Measurements from ENCODE around the gene SEPTIN12.
"Not testable (repeated sequence)": the region's sequence is repeated elsewhere in the genome, so short reads cannot be mapped to it uniquely, and the experiment has no call there.

The SEPTIN12 gene

DNA sequence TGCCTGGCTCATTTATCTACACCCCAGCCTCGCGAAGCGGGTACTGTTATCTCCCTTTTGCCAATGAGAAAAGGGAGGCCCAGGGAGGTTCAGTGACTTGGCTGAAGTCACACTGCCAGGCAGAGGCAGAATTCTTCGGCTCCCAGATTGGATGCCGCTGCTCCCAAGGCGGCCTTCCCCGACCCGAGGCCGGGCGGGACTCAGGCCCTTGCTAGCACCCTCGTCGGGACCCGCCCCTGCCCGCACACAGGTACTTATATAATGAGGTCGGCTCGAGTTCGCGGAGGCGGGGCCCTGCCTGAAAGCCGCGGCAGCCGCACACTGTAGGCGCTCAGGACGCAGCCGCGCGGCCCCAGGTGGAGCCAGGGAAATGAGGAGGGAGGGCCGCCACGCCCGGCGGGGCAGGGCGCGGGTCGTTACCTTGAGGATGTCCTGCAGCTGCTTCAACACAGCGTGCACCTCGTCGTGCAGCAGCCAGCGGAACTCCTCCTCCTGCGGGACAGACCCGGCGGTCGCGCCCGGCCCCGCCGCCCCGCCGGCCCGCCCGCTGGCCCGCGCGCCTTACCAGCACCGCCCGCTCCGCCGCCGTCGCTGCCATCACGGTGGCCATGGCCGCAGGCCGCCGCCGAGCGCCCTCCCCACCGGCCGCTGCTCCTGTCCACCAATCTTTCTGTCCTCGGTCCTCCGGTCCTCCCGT is 14.0 kb upstream of the SEPTIN12 start, which contains the start of gene ROGDI:
TSS of gene ROGDI (minus strand) at position 672 of the 697 bp plus-strand sequence. CDS start at position 610, 62 bp downstream.
- DNase-seq, result no peak

DNA sequence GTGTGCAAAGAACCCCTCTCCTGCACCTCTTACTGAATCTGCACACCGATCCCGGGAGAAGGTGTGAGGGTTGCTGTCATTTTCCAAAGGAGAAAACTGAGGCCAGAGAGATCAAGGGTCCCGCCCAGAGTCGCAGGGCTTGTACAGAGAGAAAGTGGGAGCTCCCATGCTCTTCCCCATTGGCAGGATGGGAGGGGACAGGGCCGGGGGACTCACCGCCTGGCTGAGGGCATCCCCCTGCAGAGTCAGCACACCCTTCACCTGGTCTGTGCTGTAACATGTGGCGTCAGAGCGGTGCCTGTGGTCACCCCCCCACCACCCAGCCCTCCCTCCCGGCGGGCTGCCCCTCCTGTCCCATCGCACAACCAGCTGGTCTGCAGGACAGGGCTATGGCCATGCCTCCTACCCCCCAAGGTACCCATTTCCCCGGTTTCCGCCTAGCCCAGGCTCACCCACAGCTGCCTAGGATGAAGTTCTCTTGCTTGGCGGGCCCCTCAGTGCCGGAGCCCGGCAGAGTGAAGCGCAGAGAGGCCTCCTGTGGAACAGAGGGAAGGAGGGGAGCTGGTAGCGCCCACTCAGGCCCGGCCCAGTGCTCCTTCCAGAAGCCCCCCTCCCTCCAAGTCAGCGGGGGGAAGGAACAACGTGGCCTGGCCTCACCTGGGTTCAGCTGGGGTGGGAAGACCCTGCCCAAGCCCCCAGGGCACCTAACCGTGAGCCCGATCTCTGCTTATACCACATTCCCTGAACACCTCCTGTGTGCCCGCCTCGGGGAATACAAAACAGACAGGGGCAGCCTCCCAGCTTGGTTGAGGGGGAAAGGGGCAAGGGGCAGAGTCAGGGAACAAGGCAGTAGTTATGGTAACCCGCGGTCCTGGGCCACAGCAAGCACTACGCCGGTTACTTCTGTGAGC is 13.2 kb upstream of the SEPTIN12 start:
- no peak for DNase-seq

DNA sequence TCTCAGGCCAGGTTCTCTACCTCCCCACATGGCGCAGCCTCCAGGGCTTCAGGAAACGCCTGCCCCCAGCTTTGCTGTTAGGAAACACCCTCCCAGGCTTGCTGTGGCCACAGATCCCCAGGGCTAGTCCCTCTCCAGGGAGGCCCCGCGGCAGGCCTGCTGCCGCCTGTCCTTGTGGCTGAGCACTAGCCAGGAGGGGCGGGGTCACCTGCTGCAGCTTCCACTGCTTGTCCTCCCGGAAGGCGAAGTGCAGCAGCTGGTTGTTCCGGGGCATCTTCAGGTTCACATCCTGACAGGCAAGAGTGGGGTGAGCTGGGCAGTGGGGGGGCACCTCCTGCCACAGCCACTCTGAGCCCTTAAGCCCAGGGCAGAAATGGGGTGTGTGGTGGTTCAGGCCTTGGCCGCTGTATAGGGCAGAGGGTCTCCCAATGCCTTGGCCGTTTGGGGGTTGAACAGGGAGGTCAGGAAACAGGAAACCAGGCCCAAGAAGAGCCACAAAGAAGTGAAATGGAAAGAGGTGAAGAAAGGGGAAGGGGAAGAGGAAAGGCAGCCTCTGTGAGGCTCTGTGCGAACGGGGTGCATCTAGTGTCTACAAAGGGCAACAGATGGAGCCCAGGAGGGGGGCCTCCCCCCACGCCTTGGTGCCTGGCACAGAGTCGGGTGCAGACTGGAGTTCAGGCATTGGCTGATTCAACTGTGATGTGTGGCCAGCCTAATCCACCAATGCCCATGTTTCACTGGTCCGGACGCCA is 12.3 kb upstream of the SEPTIN12 start:
- DNase-seq, result no peak

DNA sequence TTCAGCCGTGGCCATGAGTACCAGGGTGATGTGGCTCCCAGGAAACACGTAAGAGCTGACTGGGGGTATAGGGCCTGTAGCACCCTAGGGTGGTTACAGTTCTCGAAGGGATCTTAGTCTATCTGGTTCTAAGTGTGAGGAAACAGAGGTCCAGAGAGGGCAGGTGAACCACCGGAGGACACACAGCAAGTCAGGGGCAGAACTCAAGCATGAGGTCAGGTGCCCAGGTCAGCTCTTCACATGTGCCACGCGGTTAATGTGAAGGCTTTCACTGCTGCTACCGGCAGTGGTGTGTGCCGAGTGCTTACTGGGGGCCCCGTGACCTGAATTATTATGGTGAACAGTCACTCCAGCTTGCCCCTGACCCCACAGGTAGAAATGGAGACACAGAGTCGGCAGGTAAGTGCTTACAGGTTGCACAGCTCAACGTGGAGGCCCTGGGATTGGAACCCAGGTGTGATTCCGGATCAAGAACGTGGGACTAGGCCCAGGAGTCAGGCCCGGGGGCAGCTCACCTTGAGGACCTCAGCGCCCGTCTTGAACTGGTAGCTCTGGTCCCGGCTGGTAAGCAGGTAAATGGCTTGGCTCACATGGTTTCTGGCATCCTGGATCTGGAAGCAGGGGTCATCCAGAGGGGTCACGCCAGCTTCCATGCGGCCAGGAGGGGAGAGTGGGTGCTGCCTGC is 11.2 kb upstream of the SEPTIN12 start:
- no peak for DNase-seq

DNA sequence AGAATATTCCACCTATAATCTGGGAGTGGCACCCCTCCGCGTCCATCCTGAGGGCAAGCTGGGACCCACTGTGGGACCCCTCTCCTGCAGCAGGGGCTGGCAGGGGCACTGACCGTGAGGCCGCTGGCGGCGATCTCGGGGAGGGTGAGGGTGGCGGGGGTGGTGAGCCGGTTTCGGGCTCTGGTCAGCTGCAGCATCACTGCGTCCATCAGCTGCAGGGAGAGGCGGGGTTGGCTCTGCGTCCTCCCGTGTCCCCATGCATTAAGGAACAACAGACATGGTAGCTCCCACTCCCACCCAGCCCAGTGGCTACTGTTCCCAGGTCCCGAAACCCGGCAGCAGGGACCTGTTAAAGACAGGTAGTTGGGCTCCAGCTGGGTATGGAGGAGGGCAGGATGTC is 10.3 kb upstream of the SEPTIN12 start:
- DNase-seq, result no peak

DNA sequence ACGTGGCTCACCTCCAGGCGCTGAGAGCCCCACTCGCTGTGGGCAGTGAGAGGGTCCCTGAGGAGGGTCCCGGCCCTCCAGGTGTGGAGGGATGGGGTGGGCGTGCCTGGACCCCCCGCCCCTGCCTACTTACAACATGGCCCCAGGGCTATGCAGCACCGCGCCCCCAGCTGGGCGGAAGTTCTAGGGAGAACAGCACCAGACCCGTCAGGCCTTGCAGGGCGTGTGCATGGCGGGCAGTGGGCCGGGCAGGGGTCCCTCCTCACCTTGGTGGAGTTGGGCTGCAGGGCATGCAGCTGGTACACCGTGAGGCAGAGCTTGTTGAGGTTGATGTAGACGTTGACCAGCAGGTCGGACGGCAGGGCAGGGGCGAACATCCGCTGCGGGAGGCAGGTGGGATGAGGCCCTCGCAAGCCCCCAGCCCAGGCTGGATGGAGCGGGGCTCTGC is 9.7 kb upstream of the SEPTIN12 start:
- no peak for DNase-seq

DNA sequence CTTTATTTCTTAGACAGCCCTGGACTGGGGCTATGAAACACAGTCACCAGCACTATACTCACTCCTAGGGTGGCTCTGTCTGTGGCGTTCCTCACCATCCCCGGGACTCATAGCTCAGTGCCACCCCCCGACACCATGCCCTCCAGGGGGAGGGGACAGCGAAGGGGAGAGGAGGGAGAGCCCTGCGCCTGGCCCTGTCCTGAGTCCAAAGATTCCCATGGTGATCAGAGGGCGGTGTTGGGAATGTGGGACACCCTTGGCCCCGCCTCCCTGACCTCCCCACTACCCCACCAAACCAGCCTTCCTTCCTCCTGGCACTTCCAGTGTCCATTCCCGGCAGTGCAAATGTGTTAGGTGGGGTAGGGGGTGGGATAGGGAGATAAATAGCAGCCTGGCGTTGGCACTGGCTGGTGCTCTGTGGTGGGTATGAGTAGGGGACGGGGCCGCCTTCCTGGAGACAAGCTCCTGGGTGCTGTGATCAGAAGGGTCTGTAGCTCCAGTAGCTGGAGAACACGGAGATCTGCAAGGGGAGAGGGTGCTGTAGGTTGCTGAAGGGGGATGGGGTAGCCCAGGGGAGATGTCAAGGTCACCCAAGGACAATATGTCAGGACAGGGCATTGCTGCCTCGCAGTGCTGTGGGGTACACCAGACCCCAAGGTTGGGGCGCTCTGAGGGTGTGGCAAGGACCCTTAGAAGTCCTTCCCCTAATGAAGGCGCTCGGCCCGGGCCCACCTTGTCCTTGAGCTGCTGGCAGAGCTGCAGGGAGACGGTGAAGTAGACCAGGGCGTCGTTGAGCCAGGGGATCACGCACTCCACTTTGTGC is 9.0 kb upstream of the SEPTIN12 start:
- DNase-seq, result no peak

DNA sequence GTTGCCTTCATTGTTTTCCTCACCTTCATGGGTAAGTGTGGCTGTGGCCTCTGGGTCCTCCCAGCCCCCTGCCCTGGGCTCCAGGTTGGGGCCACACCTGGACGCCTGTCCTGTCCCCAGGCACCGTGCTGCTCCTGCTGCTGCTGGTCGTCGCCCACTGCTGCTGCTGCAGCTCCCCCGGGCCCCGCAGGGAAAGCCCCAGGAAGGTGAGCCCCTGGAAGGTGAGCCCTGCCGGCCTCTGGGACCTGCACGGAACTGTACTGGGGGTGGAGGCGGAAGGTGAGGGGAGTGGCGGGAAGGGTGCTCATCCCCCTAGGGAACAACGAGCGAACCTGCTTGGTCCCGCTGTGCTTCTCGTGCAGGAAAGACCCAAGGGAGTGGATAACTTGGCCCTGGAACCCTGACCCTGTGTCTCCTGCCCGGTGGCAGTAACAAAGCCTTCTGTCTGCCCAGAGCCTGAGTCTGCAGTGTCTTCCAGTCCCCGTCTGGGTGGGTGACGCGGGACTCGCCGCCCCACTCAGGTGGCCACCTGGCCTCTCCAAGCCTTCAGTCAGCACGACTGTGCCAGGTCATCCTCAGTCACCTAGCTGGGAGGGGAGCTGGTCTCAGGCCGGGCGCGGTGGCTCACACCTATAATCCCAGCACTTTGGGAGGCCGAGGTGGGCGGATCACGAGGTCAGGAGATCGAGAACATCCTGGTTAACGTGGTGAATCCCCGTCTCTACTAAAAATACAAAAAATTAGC is 7.9 kb upstream of the SEPTIN12 start:
- no peak for DNase-seq

DNA sequence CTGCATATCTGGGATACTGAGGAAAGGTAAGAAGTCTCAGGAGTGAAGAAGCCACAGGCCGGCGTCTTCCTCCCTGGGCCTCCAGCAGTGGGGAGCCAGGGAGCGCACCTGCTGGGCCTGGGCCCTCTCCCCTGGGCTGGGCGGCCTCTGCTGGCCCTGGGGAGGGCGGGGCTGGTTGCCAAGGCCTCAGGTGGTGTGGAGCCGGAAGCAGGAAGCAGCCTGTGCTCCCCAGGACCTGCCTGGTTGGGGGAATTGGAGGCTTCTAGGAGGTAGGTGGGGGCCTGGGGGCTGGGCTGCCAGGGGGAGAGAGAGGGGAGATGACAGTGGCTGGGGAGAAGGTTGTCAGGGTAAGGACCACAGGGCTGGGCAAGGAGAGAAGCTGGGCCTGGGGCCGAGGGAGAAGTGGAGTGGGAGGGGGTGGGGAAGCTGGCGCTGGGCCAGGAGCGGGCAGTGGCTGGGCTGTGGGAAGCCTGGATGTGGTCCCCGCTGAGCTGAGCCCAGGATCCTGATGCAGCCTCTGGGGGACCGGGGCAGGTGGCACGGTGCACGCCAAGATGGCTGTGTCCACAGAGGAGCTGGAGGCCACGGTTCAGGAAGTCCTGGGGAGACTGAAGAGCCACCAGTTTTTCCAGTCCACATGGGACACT is 7.2 kb upstream of the SEPTIN12 start, which contains the start of gene SMIM22:
TSS of gene SMIM22 (plus strand) at position 189 of the 647 bp plus-strand sequence. CDS start at position 555, 366 bp downstream.
- no peak for DNase-seq

DNA sequence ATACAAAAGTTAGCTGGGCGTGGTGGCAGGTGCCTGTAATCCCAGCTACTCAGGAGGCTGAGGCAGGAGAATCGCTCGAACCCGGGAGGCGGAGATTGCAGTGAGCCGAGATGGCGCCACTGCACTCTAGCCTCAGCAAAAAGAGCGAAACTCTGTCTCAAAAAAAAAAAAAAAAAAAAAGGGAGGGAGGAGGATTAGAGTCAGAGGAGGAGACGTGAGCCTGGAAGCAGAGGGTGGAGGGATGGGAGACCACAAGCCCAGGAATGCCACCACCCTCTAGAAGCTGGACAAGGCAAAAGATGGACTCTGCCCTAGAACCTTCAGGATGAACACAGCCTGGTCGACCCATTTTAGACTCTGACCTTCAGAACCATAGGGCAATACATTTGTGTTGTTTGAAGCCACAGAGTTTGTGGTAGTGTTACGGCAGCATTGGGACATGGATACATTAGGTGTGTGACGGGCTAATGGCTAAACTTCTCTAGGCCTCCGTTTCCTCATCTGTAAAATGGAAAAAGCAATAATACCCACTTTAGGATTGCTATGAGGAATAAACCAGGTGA is 4.9 kb upstream of the SEPTIN12 start:
- DNase-seq, result no peak

DNA sequence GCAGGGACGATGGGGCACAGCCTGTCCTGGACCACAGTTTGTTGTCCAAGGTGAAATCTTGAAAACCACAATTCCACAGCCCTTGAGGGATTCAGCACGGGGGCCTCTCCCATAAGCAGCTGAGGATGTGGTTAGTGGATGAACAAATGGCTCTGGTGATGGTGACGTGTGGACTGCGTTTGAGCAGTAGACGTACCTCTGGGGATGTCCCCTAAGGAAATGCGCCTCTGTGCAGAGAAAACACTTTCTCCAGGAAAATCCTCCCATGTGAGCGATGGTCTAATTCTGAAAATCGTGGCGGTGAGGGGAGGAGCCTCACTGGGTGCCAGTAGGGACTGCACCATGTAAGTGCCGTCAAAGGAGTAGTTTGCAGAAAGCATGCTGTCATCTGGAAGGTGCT is 2.7 kb upstream of the SEPTIN12 start:
- no peak for DNase-seq

DNA sequence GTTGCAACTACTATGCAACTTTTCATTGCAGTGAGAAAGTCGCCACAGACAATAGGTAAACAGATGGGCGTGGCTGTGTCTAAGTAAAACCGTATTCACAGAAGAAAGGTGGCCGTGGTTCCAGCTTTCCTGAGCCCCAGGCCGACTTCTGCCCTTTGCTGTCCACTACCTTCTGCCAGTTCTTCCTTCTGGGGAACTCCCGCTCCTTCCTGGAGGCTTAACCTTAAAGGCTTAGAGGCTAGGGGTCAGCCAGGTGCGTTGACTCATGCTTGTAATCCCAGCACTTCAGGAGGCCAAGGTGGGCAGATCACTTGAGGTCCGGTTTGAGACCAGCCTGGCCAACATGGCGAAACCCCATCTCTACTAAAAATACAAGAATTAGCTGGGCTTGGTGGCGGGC is 2.1 kb upstream of the SEPTIN12 start:
- DNase-seq, result no peak

DNA sequence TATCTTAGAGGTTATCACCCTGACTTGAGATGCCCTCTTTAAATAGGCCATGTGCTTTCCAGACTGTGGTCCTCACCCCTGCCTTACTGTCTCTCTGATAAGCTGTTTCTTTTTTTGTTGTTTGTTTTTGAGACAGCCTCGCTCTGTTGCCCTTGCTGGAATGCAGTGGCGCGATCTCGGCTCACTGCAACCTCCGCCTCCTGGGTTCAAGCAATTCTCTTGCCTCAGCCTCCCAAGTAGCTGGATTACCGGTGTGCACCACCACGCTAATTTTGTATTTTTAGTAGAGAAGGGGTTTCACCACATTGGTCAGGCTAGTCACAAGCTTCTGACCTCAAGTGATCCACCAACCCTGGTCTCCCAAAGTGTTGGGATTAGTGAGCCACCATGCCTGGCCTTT is 765 bp upstream of the SEPTIN12 start:
- DNase-seq, result no peak

DNA sequence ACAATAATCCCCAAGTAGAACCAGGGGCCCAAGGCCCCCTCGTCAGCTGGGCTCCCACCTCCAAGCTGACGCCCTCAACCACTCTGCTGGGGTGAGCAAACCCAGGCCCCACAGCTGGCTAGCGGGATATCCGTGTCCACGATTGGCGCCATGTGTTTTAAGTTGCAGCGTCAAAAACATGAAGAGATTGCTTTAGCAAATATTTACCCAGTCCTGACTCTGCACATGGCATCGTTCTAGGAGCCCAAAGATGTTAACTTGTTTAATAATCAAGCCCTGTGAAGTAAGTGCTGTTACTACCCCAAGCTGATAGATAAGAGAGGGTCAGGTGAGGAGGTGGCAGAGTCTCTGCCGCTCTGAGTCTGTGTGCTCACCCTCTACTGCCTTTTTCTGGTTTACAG is 344 bp upstream of the SEPTIN12 start:
- DNase-seq, result no peak

DNA sequence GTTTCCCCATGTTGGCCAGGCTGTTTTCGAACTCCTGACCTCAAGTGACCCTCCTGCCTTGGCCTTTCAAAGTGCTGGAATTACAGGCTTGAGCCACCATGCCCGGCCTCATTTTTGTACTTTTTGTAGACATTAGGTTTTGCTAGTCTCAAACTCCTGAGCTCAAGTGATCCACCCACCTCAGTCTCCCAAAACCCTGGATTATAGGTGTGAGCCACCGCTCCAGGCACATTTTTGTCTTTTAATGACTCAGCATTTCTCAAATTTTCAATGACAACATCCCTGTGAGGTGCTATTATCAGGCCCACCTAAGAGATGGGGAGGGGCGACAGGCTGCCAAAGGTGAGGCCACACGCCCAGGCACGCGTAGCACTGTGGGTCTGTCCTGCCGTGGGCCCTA is 1.1 kb downstream of the SEPTIN12 start:
- no peak for DNase-seq

DNA sequence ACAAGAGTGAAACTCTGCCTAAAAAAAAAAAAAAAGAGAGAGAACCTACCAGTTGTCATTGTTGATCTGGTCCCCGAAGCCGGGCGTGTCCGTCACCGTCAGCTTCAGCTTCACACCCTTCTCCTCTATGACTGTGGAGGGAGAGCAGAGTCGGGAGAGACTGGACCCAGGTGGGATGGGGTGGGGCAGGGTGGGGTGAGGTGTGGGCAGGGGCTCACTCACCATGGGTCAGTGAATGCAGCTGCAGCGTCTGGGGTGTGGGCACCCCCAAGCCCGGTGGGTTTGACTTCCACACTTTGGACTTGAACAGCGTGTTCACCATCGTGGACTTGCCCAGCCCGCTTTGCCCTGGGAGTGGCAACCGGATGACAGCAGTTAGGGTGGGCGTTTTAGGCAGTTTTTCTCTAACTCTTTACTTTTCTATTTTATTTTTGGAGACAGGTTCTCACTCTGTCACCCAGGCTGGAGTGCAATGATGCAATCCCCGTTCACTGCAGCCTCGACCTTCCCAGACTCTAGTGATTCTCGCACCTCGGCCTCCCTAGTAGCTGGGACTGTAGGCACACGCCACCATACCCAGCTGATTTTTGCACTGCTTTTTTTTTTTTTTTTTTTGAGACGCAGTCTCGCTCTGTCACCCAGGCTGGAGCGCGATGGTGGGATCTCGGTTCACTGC is 2.2 kb downstream of the SEPTIN12 start:
- DNase-seq, result no peak

DNA sequence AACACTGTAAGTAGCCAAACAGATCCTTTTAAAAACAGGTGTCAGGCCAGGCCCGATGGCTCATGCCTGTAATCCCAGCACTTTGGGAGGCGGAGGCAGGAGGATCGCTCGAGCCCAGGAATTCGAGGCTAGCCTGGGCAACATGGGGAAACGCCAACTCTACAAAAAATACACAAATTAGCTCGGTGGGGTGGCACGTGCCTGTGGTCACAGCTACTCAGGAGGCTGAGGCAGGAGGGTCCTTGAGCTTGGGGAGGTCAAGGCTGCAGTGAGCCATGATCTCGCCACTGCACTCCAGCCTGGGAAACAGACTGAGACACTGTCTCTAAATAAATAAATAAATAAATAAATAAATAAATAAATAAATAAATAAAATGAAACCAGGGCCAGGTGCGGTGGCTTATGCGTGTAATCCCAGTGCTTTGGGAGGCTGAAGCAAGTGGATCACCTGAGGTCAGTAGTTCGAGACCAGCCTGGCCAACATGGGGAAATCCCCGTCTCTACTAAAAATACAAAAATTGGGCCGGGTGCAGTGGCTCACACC is 3.6 kb downstream of the SEPTIN12 start:
- DNase-seq, result not testable (repeated sequence)

DNA sequence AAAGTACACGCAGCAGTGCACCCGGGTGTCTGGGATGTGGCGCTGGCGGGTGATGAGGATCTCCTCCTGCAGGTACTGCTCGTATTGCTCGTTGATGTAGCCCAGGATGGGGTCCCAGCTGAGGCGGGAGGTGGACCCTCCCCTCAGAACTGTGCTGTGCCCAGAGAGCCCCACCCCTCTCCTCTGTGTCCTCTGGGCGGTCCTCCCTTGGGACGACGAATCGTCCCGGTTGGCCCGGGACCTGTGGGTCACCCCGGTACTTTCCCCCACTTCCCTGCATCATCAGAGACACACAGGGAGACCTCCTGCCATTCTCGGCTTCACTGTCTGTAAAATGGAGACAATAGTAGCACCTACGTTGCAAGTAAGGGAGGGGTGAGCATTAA is 4.2 kb downstream of the SEPTIN12 start:
- no peak for DNase-seq
